HG02588 (cell line): ENCODE measurements around the gene FGFRL1.
A peak's percentile ranks its signal among the peaks of the same experiment; 100 is the strongest.

Source experiments
- ATAC-seq: cut with Tn5 transposase; IDR thresholded peaks from one replicate; pipeline ENCODE4 v1.9.1; 2021; ENCODE audit warnings: mild to moderate bottlenecking, moderate library complexity; ENCODE audit not compliant: unreplicated experiment

The FGFRL1 gene, protein sequence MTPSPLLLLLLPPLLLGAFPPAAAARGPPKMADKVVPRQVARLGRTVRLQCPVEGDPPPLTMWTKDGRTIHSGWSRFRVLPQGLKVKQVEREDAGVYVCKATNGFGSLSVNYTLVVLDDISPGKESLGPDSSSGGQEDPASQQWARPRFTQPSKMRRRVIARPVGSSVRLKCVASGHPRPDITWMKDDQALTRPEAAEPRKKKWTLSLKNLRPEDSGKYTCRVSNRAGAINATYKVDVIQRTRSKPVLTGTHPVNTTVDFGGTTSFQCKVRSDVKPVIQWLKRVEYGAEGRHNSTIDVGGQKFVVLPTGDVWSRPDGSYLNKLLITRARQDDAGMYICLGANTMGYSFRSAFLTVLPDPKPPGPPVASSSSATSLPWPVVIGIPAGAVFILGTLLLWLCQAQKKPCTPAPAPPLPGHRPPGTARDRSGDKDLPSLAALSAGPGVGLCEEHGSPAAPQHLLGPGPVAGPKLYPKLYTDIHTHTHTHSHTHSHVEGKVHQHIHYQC

DNA sequence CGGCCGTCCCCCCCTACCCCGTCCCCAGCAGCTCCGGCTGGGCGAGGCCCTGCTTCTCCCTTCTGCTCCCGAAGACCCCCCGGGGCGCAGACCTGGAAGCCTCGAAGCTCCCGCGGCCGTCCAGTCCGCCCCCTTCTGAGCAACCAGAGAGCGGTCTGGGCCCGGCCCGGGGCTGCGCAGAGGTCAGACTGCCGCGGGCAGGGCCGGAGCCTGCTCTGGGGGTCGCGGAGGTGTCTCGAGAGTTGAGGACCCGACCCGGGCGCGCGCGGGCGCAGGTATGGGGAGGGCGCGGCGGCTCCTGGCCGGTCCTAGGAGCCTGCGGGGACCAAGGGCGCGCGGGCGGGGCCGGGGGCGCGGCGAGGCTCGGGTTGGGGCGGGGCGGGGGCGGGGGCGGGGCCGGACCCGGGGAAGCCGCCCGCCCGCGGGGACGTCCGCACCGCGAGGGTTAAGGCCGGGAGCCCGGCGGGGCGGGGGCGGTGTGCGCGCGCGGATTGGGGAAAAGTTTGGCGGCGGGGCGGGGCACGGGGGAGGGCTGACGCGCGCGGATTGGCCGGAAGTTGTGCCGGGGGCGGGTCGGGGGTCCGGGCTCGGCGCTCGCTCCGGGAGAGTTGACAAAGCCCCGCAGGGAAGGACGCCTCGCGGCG is at the start of gene FGFRL1:
TSS of gene FGFRL1 (plus strand) at position 605 of the 644 bp plus-strand sequence. CDS start 860 bp downstream, outside the sequence.
- peak; percentile 38 for ATAC-seq

DNA sequence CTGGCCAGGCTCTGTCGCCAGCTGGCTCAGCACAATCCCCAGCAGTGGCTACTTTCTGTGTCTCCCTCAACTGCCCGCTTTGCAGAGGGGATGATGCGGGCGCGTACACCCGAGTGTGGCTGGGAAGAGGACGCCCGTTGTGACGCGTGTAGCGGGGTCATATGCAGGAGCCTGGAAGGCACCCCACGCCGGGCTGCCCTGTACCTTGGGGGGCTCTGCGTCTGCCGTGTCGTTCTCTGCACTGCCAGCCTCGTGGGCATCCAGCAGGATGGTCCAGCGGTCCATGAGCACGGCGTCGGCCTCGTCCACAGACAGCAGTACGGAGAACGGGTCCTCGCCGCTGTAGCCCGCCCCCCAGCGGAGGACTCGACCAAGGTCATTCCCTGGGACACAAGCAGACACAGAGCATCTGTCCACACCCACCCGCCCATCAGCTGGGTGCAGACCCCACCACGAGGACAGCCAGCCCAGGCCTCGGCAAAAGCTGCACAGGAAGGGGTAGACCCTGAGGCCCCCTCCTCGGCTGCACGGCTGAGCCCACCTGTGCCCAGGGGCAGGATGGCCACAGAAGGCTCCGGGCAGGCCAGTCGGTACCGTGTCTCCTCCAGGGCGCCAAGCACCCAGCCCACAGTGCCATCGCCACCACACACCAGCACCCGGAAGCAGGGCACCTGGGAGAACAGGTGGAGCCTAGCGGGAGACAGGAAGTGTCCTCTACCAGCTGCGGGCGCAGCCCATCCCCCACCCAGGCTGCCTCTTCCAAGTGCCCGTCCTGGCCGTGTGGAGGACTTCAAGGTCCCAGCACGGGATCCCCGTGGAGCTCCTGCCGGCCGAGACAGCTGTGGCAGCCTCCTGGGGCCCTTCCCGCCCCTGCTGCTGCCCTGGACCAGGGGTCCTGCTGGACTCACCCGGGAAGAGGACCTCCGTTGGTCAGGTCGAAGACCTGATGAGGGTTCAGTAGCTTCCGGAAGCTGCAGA is 48.9 kb upstream of the FGFRL1 start:
- ATAC-seq: no peak

GRCh38 chr4:963276-964225 is 47.9 kb upstream of the FGFRL1 start:
- ATAC-seq: no peak

- ATAC-seq: no peak
Measured at GRCh38 chr4:964346-965025, 46.9 kb upstream of the FGFRL1 start.

DNA sequence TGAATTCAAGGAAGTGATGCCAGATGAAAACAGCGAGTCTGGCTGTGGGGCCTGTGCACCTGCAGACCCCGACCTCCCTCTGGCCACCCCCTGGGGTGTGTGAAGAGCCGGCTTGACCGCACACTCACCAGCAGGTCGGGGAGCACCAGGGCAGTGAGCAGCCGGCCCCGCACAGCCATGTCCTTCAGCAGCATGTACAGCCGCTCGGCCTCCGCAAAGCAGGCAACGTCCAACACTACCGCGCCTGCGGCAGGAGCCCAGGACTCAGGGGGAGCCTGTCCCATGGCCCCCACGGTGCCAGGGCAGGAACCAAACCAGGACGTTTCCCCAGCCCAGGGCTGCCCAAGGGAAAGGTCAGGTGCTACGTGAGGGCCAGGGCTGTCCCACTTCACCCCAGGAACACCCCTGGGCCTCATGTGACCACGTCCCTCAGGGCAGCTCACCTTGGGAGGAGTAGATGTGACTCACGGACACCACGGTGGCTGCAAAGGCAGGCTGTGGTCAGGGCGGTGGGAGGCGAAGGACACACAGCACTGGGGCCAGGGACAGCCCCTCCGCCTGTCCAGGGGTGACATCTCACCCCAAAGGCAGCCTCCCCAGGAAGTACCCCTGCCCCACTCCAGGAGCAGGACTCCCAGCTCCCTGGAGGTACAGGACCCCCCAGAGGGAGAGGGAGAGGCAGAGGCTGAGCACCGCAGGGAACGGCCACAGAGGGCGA is 46.2 kb upstream of the FGFRL1 start:
- ATAC-seq: no peak

DNA sequence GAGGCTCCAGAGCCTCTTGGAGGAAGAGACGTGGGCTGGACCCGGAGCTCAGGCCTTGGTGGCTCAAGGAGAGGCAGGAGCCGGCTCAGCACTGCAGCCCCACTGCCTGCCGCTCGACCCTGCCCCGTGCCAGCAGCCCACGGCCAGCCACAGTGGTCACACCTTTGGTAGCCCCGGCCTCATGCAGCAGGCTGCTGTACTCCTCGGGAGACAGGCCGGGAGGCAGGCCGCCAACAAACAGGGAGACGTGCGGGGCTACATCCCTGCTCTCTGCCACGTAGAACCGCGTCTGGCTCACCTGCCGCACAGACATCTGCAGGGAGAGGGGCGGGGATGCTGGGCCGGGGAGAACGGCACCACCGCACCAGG is 45.7 kb upstream of the FGFRL1 start:
- no peak for ATAC-seq

DNA sequence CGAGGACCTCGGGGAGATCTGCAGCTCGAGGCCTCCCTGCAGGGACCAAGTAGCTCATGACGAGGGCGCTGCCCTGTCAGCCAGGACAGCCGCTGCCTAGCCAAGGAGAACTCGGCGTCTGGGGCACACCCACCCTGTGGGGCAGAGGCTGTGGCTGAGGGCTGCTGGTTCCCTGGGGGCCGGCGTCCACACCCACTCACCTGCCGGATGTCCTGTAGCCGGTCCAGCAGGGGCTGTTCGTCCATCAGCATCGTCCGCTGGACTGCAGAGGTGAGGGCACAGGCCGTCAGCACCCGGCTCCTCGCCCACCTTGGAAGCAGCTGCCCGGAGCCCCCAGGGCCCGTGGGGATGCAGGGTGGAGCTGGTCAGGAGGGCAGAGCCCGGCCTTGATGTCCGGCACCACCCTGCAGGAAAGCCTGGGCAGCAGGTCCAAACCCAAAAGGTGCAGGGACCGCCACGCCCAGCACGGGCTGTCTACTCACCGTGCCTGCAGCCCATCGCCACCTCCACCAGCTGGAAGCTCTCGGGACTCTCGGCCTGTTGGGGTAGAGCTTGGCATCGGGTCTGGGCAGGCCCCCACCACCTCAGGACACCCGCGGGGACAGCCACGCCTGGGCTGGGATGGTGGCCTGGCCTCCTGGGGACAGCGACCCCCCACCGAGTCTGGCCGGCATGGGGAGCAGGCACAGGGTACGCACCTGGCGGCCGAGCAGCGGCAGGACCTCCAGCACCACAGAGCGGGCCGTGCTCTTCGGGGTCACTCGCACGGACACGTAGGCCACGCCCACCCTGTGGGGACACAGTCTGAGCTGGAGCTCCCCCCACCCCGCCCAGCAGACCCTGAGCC is 44.9 kb upstream of the FGFRL1 start:
- no peak for ATAC-seq

- ATAC-seq: no peak
Measured at GRCh38 chr4:967113-968104, 44.0 kb upstream of the FGFRL1 start.

- ATAC-seq: no peak
Measured at GRCh38 chr4:968221-968620, 43.2 kb upstream of the FGFRL1 start.

DNA sequence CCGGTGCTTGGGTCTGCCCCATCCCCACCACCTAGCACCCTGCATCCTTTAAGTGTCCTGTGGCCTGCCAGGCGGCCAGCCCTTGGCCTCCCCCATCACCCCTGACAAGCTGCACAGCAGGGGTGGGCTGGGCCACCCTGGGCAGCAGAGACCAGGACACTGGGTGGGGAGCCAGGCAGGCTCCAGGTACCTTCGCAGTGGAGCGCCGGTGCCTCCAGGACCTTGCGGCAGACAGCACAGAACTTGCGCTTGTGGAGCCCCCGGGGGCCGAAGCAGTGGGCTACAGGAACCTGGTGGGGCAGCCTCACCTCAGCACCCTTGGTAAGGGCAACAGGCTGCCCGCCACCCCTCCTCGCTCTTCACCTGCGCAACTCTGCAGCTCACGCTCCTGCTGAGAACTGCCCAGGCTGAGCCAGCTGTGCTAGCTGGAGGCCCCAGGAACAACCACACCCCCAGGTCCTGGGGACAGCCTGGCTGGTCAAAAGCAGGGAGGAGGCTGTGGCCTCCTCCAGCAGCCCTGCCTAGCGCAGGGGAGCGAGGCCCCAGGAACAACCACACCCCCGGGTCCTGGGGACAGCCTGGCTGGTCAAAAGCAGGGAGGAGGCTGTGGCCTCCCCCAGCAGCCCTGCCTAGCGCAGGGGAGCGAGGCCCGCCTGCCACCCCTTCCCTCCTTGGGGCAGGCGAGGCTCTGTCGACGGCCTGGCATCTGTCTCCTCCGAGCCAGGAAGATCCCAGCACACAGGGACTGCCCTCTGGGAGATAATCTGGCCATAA is 42.6 kb upstream of the FGFRL1 start:
- ATAC-seq: no peak

DNA sequence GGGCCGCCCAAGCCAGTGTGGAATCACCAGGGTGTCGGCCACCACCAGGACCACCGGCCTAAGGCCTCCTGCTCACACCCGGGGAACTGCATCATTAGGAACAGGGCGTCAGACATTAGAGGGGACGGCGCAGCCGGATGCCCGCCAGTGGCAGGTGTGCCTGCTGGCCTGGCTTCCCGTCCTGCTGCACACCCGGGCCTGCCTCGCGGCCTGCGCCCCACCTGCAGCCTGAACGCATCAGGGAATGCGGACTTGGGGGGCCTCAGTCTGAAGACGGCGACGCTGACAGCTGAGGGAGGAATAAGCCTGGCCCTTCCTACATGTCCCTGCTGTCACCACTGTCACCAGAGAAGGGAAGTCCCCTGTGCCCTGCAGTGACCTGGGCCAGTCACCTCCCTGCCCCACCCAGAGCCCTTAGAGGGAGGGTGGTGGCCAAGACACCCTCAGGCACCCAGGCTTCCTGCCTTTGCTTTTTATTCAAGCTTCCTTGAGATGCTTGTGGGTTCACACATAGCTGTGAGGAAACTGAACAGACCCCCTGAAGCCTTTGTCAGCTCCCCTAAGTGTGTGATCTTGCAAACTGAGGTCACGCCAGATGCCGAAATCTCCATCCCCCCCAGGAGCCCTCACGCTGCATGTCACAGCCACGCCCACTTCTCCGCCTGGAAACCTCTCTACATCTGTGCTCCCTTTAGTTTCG is 41.2 kb upstream of the FGFRL1 start:
- no peak for ATAC-seq

DNA sequence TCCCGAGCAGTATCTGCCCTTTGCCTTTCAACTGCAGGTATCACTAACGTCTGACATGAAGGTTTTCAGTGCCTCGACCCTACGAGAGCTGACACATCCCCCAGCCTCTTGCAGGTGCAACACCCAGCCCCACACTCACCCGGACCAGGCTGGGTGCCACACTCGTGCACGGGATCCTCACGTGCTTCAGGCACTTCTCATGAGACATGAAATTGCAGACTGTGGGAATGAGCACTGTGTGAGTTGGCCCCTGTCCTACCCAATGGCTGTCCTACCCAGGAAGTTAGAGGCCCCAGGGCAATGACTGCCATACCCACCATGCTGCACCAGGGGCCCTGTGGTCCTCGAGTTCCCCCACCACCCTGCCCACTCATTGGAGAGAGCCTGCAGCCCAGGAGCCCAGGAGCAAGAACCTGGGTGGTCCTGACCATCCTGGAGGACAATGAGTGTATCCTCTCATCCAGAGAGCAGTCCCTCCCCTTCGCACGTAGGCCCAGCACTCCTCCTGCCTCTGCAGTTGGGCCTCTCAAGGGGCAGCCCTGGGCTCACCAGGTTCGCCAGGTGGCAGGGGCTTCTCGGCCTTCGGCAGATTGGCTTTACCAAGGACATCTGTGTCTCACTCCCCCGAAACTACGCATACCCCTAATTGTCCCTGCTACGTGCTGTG is 40.4 kb upstream of the FGFRL1 start:
- no peak for ATAC-seq

DNA sequence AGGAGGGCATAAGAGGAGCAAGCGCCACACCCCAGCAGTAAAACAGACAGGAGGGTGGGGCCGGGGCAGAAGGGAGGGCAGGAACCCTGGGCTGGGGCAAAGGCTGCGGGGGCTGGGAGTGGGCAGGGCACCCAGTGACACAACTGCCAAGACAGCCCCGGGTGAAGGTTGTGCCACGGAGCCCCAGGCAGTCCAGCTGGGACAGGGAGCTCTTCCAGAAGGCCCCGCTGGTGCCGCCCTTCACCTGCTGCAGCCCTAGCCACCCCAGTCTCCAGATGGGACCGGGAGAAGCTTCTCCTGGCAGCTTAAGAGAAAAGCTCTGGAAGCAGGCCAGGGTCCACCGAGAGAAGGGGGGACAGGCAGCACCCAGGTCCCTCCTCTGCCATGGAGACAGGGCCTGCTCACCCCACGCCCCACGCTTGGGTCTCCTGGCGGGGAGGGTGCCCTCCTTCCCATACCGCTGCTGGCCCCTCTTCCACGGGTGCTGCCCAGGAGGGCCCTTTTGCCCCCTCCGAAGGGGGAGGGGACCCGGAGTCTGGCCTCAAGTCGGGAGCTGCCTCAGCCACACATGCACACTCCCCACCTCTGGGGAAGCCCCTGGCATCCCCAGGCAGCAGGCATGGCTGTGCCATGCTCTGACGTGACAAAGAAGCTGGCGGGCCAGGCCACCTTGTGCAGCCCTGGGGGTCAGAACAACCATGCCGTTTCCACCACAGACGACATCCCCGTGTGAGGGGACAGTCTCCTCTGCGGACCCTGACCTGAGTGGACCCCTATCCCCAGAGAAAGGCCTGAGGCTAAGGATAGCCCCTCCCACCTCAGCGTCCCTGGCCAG is 39.5 kb upstream of the FGFRL1 start:
- no peak for ATAC-seq
